Measurements from ENCODE around the gene LIPC. TPM values are rescaled to one million over a fixed set of nuclear protein-coding genes. Genes with fewer than 3 reads are reported as not detected.

Gene LIPC
- total and polyA plus RNA-seq, 10 of the 15 experiments (the other 5 are each of a cell fraction or from before 2014, with no cell fraction given) = 0.06 to 0.31 (median 0.16) TPM; not detected in 1

- Histone ChIP-seq H3K79me2 (ENCODE audit: control insufficient read depth, insufficient read depth, low read length) (no peaks in the 10 kb centered on the region), H3K36me3 (ENCODE audit: control insufficient read depth in 2 of 2, insufficient read depth in 2 of 2, low read length in 1 of 2) (no peaks in the 10 kb centered on the region), H3K27ac (ENCODE audit: control insufficient read depth, insufficient read depth) (no peak overlapping the region), H4K20me1 (ENCODE audit: control insufficient read depth, insufficient read depth) (no peaks in the 10 kb centered on the region), H3K4me2 (ENCODE audit: control insufficient read depth, insufficient read depth) (no peak overlapping the region), H3K9me3 (replicated peaks; ENCODE audit: control insufficient read depth, insufficient read depth, low read length) (no peaks in the 10 kb centered on the region; the same call in 1 of the 3 replicates), H3K4me1 (ENCODE audit: control insufficient read depth, insufficient read depth, low read length) (no peaks in the 10 kb centered on the region), H3K9ac (ENCODE audit: control insufficient read depth, insufficient read depth, low read length) (no peak overlapping the region), H3K27me3 (replicated peaks in 1 of 2; ENCODE audit: control insufficient read depth in 2 of 2, insufficient read depth in 2 of 2, low read length in 1 of 2) (no peaks in the 10 kb centered on the region), H2AFZ (ENCODE audit: control insufficient read depth, low read depth, low read length) (no peak overlapping the region), H3K4me3 (no peak overlapping the region)
- ATAC-seq = no peak
- in situ Hi-C loops (cut with MboI) (no loop called here), intact Hi-C loops (cut with micrococcal nuclease; ENCODE audit: unreplicated experiment) (no loop called here)
- DNase-seq (ENCODE audit: low read depth, low spot score) = no peak
- POLR2A ChIA-PET = interaction anchor here (0.5 kb wide), 1 partner anchor 174 kb away, joined by 7 read pairs; no protein-coding TSS in a partner anchor
- no peak for TF ChIP-seq DPF2 (IDR thresholded peaks at IDR 0.05)
- TF ChIP-seq NRF1 (conservative IDR thresholded peaks at IDR 0.05; ENCODE audit: low read depth, low read length) = no peak
- TF ChIP-seq HCFC1 (IDR thresholded peaks at IDR 0.05; ENCODE audit: low read length) = no peak
- no peak for TF ChIP-seq ESRRA (IDR thresholded peaks at IDR 0.05; ENCODE audit: low read length)
- TF ChIP-seq IRF5 (IDR thresholded peaks at IDR 0.05; ENCODE audit: borderline replicate concordance) = no peak
- no peak for TF ChIP-seq ZBTB11 (CRISPR knock-in tag; IDR thresholded peaks at IDR 0.05)
- no peak for TF ChIP-seq BCLAF1 (IDR thresholded peaks at IDR 0.05)
- 59% methylated on average over 3 of the region's 3 CpGs for WGBS (ENCODE audit: insufficient coverage, insufficient replicate concordance, low lambda C conversion rate, missing lambda C conversion rate)
- no TSS peak for BruUV-seq (replicated peaks)
- SMC1A ChIA-PET (ENCODE audit: uncharacterized antibody, unreplicated experiment) = interaction anchor here (0.9 to 1.1 kb wide), 2 partner anchors 18 to 65 kb away, joined by 3 read pairs; no protein-coding TSS in a partner anchor
- CTCF ChIA-PET = interaction anchor here (1.0 to 1.5 kb wide), 3 partner anchors 24 to 264 kb away, joined by 3 read pairs; no protein-coding TSS in a partner anchor
- RAD21 ChIA-PET (ENCODE audit: unreplicated experiment) = interaction anchor here (1.5 kb wide), 1 partner anchor 14 kb away, joined by 3 read pairs; no protein-coding TSS in a partner anchor
- no peak for FAIRE-seq
Observed at GRCh38 chr15:58491499-58492202, 59.9 kb downstream of the LIPC start.

Measured in GM12878 (cell line).